ENCODE measurements around the gene MYO6. TPM values are rescaled to one million over a fixed set of nuclear protein-coding genes. Genes with fewer than 3 reads are reported as not detected.

Gene MYO6
- total RNA-seq, 2 experiments from 2014 or later = 0.85 to 1.1 TPM

GRCh38 chr6:75812560-75812959, 63.5 kb downstream of the MYO6 start:
- peaks cover 3% of the 10 kb centered on the region for H3K9me3 Mint-ChIP-seq
- ATAC-seq (ENCODE audit: poor library complexity) = no peak
- TF ChIP-seq, protein P1, sequence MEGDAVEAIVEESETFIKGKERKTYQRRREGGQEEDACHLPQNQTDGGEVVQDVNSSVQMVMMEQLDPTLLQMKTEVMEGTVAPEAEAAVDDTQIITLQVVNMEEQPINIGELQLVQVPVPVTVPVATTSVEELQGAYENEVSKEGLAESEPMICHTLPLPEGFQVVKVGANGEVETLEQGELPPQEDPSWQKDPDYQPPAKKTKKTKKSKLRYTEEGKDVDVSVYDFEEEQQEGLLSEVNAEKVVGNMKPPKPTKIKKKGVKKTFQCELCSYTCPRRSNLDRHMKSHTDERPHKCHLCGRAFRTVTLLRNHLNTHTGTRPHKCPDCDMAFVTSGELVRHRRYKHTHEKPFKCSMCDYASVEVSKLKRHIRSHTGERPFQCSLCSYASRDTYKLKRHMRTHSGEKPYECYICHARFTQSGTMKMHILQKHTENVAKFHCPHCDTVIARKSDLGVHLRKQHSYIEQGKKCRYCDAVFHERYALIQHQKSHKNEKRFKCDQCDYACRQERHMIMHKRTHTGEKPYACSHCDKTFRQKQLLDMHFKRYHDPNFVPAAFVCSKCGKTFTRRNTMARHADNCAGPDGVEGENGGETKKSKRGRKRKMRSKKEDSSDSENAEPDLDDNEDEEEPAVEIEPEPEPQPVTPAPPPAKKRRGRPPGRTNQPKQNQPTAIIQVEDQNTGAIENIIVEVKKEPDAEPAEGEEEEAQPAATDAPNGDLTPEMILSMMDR (IDR thresholded peaks at IDR 0.05) = no peak

DNA sequence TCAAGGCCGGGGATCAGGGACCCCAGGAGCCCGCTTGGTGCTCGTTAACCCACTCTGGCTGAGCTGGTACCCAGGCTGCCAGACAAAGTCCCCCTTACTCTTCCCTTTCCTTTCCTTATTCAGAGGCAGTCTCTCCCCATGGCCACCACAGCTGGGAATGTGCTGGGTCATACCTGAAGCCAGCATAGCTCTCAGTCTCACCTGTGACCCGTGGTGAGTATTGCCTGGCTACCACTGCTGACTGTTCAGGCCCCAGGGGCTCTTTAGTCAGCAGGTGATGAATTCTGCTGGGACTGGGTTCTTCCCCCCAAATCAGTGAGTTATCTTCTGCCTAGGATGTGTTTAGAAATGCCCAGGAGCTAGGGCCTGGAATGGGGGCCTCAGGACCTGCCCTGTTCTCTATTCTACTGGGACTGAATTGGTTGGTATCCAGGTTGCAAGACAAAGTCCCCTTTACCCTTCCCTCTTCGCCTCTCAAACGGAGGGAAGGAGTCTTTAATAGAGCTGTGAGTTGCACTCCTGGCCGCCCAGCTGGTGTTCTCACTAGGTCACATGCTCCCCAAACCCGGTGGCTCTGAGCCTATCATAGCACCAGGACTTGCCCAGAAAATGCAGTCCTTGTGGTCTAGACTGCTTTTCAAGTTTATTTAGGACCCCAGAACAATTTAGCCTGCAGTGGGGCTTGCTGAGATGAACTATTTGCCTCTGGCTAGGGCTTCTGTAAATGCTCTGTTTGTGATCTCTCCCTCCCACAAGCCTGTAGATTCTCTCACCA, 64.6 kb downstream of the MYO6 start:
- CTCF ChIA-PET = no interaction called here
- no peaks in the 10 kb centered on the region for H3K9me3 ChIP-seq (ENCODE audit: control insufficient read depth in 1 of 2, insufficient read depth in 1 of 2, low read length in 2 of 2)
- H3K36me3 Mint-ChIP-seq (ENCODE audit: low read depth) = no peaks in the 10 kb centered on the region
- ATAC-seq (ENCODE audit: poor library complexity) = no peak
- POLR2A ChIA-PET = no interaction called here
- H3K4me1 ChIP-seq (ENCODE audit: insufficient read depth, low read length) = no peaks in the 10 kb centered on the region
- intact Hi-C loops (cut with DNase I, micrococcal nuclease) = no loop called here
- no peak overlapping the region for H3K4me3 ChIP-seq (ENCODE audit: low read length)
- H3K27me3 Mint-ChIP-seq = peaks cover 9% of the 10 kb centered on the region
- TF ChIP-seq, protein P1 (IDR thresholded peaks at IDR 0.05) = no peak
- no peak overlapping the region for H3K4me3 Mint-ChIP-seq
- H3K27me3 ChIP-seq (ENCODE audit: control insufficient read depth in 1 of 2, insufficient read depth in 2 of 2, low read length in 2 of 2) = peaks cover 0 to 5% of the 10 kb centered on the region in 2 experiments
- no peaks in the 10 kb centered on the region for H3K36me3 ChIP-seq (ENCODE audit: insufficient read depth, low read length)
- no peak overlapping the region for H3K27ac ChIP-seq (ENCODE audit: low read depth in 1 of 2, low read length in 2 of 2)
- peaks cover 3% of the 10 kb centered on the region for H3K9me3 Mint-ChIP-seq
- H3K4me1 Mint-ChIP-seq (ENCODE audit: low read depth) = no peaks in the 10 kb centered on the region
- H3K27ac Mint-ChIP-seq = no peak overlapping the region
- DNase-seq = no peak

More at GRCh38 chr6:75812560-75812959, 63.5 kb downstream of the MYO6 start:
- no peak overlapping the region for H3K27ac ChIP-seq (ENCODE audit: low read depth in 1 of 2, low read length in 2 of 2)
- no peaks in the 10 kb centered on the region for H3K36me3 Mint-ChIP-seq (ENCODE audit: low read depth)
- no peaks in the 10 kb centered on the region for H3K4me1 ChIP-seq (ENCODE audit: insufficient read depth, low read length)
- no peaks in the 10 kb centered on the region for H3K9me3 ChIP-seq (ENCODE audit: control insufficient read depth in 1 of 2, insufficient read depth in 1 of 2, low read length in 2 of 2)
- H3K4me3 ChIP-seq (ENCODE audit: low read length) = no peak overlapping the region
- ChIA-PET CTCF (no interaction called here), POLR2A (no interaction called here)
- H3K4me1 Mint-ChIP-seq (ENCODE audit: low read depth) = no peaks in the 10 kb centered on the region
- DNase-seq = no peak
- peaks cover 9% of the 10 kb centered on the region for H3K27me3 Mint-ChIP-seq
- no peaks in the 10 kb centered on the region for H3K36me3 ChIP-seq (ENCODE audit: insufficient read depth, low read length)
- intact Hi-C loops (cut with DNase I, micrococcal nuclease) = no loop called here
- H3K4me3 Mint-ChIP-seq = no peak overlapping the region
- H3K27me3 ChIP-seq (ENCODE audit: control insufficient read depth in 1 of 2, insufficient read depth in 2 of 2, low read length in 2 of 2) = peaks cover 0 to 5% of the 10 kb centered on the region in 2 experiments
- H3K27ac Mint-ChIP-seq = no peak overlapping the region

DNA sequence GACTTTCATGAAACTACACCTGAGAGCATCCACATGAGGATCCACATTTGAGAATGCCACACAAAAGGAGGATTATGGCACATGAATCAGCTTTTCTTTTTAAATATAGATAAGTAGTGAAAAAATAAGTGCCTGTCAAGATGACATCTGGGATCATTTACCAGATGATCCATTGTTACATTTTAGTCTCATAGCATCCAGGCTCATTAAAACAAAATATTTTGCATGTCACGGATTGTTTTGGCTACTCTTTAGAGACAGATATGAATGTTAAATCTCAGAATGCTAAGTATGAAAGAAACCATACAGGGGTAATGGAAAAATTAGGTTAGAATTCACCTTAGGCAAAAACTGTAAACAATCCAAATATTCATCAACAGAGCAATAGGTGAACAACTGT, 66.7 kb downstream of the MYO6 start:
- intact Hi-C loops (cut with DNase I, micrococcal nuclease) = no loop called here
- Mint-ChIP-seq H3K27me3 (peaks cover 9% of the 10 kb centered on the region), H3K9me3 (peaks cover 3% of the 10 kb centered on the region), H3K36me3 (ENCODE audit: low read depth) (no peaks in the 10 kb centered on the region), H3K4me1 (ENCODE audit: low read depth) (no peaks in the 10 kb centered on the region), H3K4me3 (no peak overlapping the region), H3K27ac (no peak overlapping the region)
- Histone ChIP-seq H3K4me1 (ENCODE audit: insufficient read depth, low read length) (no peaks in the 10 kb centered on the region), H3K27ac (ENCODE audit: low read depth in 1 of 2, low read length in 2 of 2) (no peak overlapping the region), H3K9me3 (ENCODE audit: control insufficient read depth in 1 of 2, insufficient read depth in 1 of 2, low read length in 2 of 2) (no peaks in the 10 kb centered on the region), H3K4me3 (ENCODE audit: low read length) (no peak overlapping the region), H3K27me3 (ENCODE audit: control insufficient read depth in 1 of 2, insufficient read depth in 2 of 2, low read length in 2 of 2) (peaks cover 0 to 5% of the 10 kb centered on the region in 2 experiments), H3K36me3 (ENCODE audit: insufficient read depth, low read length) (no peaks in the 10 kb centered on the region)
- CTCF ChIA-PET = no interaction called here
- DNase-seq (no peak), ATAC-seq (ENCODE audit: poor library complexity) (no peak)
- POLR2A ChIA-PET = no interaction called here
- TF ChIP-seq, protein P1 (IDR thresholded peaks at IDR 0.05) = no peak

Data from CD4-positive, alpha-beta T cell (primary cell).